Stimulated activated CD4-positive, alpha-beta T cell treated with anti-CD3 and anti-CD28 coated beads, Interleukin-1b, Interleukin-23, amount 100 ng/mL, for 1 hour (primary cell): ENCODE measurements around the gene PTPN7.
"Not testable (repeated sequence)": the region's sequence is repeated elsewhere in the genome, so short reads cannot be mapped to it uniquely, and the experiment has no call there.

Source experiments
- DNase-seq, 2 donors: peaks; one replicate each; pipeline ENCODE4 v3.0.0-alpha.2; 2020; ENCODE audit warnings: low read depth in 2 of 2

The PTPN7 gene

GRCh38 chr1:202130816-202131522, 29.4 kb downstream of the PTPN7 start:
- no peak for DNase-seq

- DNase-seq: no peak
Observed at GRCh38 chr1:202130297-202130721, 30.1 kb downstream of the PTPN7 start.

- no peak for DNase-seq
Observed at GRCh38 chr1:202129453-202130296, 30.7 kb downstream of the PTPN7 start.

GRCh38 chr1:202127836-202128622, 32.4 kb downstream of the PTPN7 start:
- no peak for DNase-seq

GRCh38 chr1:202127061-202127460, 33.3 kb downstream of the PTPN7 start:
- no peak for DNase-seq

GRCh38 chr1:202126426-202126825, 34.0 kb downstream of the PTPN7 start:
- DNase-seq: no peak

- DNase-seq: no peak
Observed at GRCh38 chr1:202125611-202126010, 34.8 kb downstream of the PTPN7 start.

GRCh38 chr1:202124142-202124541, 36.3 kb downstream of the PTPN7 start:
- DNase-seq: no peak

- no peak for DNase-seq
Observed at GRCh38 chr1:202123336-202123813, 37.0 kb downstream of the PTPN7 start.

- no peak for DNase-seq
Observed at GRCh38 chr1:202122639-202123335, 37.6 kb downstream of the PTPN7 start, which contains the start of gene GPR37L1. GPR37L1 (plus strand) TSS chr1:202122917; CDS start chr1:202122964, 47 bp downstream.

- no peak for DNase-seq
Observed at GRCh38 chr1:202121006-202121405, 39.4 kb downstream of the PTPN7 start.

- no peak for DNase-seq
Observed at GRCh38 chr1:202117898-202118371, 42.5 kb downstream of the PTPN7 start.

- no peak for DNase-seq
Observed at GRCh38 chr1:202116287-202116686, 44.1 kb downstream of the PTPN7 start.

- DNase-seq: no peak
Observed at GRCh38 chr1:202113690-202114300, 46.6 kb downstream of the PTPN7 start.

GRCh38 chr1:202112859-202113689, 47.3 kb downstream of the PTPN7 start:
- DNase-seq: no peak

GRCh38 chr1:202111589-202111988, 48.8 kb downstream of the PTPN7 start:
- not testable (repeated sequence) for DNase-seq

GRCh38 chr1:202110977-202111376, 49.4 kb downstream of the PTPN7 start:
- no peak for DNase-seq

GRCh38 chr1:202107801-202108731, 52.3 kb downstream of the PTPN7 start:
- DNase-seq: no peak

GRCh38 chr1:202107321-202107761, 53.1 kb downstream of the PTPN7 start:
- no peak for DNase-seq
